ENCODE data around the gene TNK2.

GRCh38 chr3:195931582-195932273 lies 23.4 kb upstream of the TNK2 start:
- TF ChIP-seq CTCF (IDR thresholded peaks at IDR 0.05) (no peak), POLR2A (IDR thresholded peaks at IDR 0.05) (no peak)

Measured in thyroid gland (tissue), 4 donors.